Heart left ventricle (tissue), 16 donors: ENCODE measurements around the gene RPTN. TPM values are rescaled to one million over a fixed set of nuclear protein-coding genes. Genes with fewer than 3 reads are reported as not detected.

ENCODE experiments used
- ATAC-seq, 4 donors: fragments of 200-7000 bp; cut with Tn5 transposase; one replicate each; pipeline ENCODE4 v1.9.1; 2020 to 2022; ENCODE audit warnings: moderate library complexity in 4 of 4, mild to moderate bottlenecking in 3 of 4, moderate number of reproducible peaks in 1 of 4
- DNase-seq, 5 donors: peaks; one replicate each; pipeline ENCODE4 v3.0.0-alpha.2; 2020
- H3K27ac ChIP-seq, 12 donors: fragments of 200-600 bp; sonication (generic) in 4 of 12; one replicate each; pipeline versions ENCODE4 v1.5.0 to v1.8.0; 2016 to 2022; ENCODE audit warnings: mild to moderate bottlenecking in 2 of 12
- H3K27me3 ChIP-seq, 9 donors: fragments of 200-600 bp; sonication (generic) in 2 of 9; one replicate each; pipeline versions ENCODE4 v1.5.1 to v1.8.0; 2016 to 2022; ENCODE audit warnings: mild to moderate bottlenecking in 3 of 9
- H3K36me3 ChIP-seq, 9 donors: fragments of 200-600 bp; sonication (generic) in 2 of 9; one replicate each; pipeline versions ENCODE4 v1.5.0 to v1.8.0; 2018 to 2022; ENCODE audit warnings: mild to moderate bottlenecking in 2 of 9
- H3K4me1 ChIP-seq, 12 donors: fragments of 200-600 bp; sonication (generic) in 4 of 12; one replicate each; pipeline versions ENCODE4 v1.5.0 to v1.8.0; 2016 to 2022; ENCODE audit warnings: mild to moderate bottlenecking in 3 of 12
- H3K4me3 ChIP-seq, 12 donors: fragments of 200-600 bp; sonication (generic) in 4 of 12; one replicate each; pipeline versions ENCODE4 v1.5.0 to v1.8.0; 2017 to 2022; ENCODE audit warnings: mild to moderate bottlenecking in 9 of 12, moderate library complexity in 4 of 12
- H3K9me3 ChIP-seq, 12 donors: fragments of 200-600 bp; sonication (generic) in 4 of 12; one replicate each; pipeline versions ENCODE4 v1.5.0 to v1.8.0; 2016 to 2022; ENCODE audit warnings: mild to moderate bottlenecking in 1 of 12
- POLR2A ChIP-seq, 2 donors: fragments of 450-650 bp; IDR thresholded peaks; one replicate each; pipeline ENCODE4 v1.6.1; 2017; ENCODE audit warnings: antibody characterized with exemption in 2 of 2, mild to moderate bottlenecking in 2 of 2, moderate library complexity in 2 of 2
- WGBS, 4 donors: extraction: QIAGEN DNeasy Blood & Tissue Kit in 2 of 4; methylation state at CpG; one replicate each; pipeline versions ENCODE4 v1.1.5 to v1.1.7; 2013 to 2018; 5-methylcytosine and 5-hydroxymethylcytosine counted together
- intact Hi-C, 10 donors: fragments of 100-400 bp; cut with DNase I; formaldehyde crosslinking; loops; one replicate each; pipeline versions ENCODE4 v1.11.1 to v1.14.2; 2022
- polyA plus RNA-seq, 2 donors: library from polyadenylated mRNA; stranded (reverse); fragments of 200-250 nt; gene quantifications; one replicate each; pipeline ENCODE4 v1.2.3, GENCODE V29; 2013
- total RNA-seq, 9 donors: library from RNA; depleted of rRNA in 2 of 9; stranded (reverse); fragments of >200 nt in 2 of 9; fragmentation: NEBNext Ultra II Directional in 3 of 9; extraction: Animal tissue kit (Norgen Biotek cat#: 25700) in 3 of 9; gene quantifications; one replicate each; pipeline versions ENCODE4 v1.1.0 to v1.2.4, GENCODE V29; 2016 to 2023
- TF ChIP-seq, protein P1 (sequence below), 12 donors: fragments of 200-600 bp; sonication (generic) in 4 of 12; IDR thresholded peaks; one replicate each; pipeline versions ENCODE4 v1.5.0 to v1.8.0; 2018 to 2022; ENCODE audit warnings: antibody characterized with exemption in 12 of 12, mild to moderate bottlenecking in 5 of 12
- donor health status: ischemic (EF 13 %, LVEDD 7.1; RV severe dilation, severe dysfunction).
- donor health status: healthy with polysubstance abuse.
- donor health status: DM: no; HTN: yes; CAD: no.
- donor health status: DM: no; HTN: no; CAD: no.
- donor health status: ischemic (EF 25% LVEDD 6.9; RV normal size, moderate dysfunction).
- donor health status: ischemic (EF 25% LVEDD 5.7; RV mildly dilated, moderate dysfunction).
- donor health status: healthy.
- donor health status: DM: yes; HTN: yes; CAD: no.
- donor health status: ischemic (EF 35%, LVEDD 5.7; RV mildly dilated, moderate dysfunction).
- donor health status: nonischemic (EF 11% LVEDD 7.7; RV severe dilation, severe dysfunction).
- donor health status: DM: yes; HTN: yes; CAD: no.
- donor health status: PGD.
- donor health status: ischemic (EF 29% LVEDD 5.4; RV normal size, mild dysfunction).
- donor health status: nonischemic (EF 23%, LVEDD 6.1; RV moderate dilation, normal function).

Gene RPTN
- total and polyA plus RNA-seq, 11 donors = not detected

DNA sequence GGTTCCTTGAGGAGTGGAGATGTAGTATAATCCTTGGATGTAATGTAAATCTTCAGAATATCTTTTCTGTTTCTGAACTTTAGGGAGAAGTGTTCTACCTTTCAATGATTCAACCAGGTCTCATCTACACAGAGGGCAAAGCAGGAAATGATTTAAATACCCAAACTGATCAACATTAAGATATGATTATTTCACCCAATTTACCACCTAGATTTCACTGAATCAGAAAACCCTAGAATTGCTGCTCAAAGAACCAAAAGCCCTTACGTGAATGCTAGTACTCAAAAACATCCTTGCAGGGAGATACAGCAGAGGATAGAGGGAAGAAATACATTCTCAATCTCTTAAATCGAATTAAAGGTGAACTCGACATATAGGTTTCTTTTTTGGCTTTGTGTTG, 5.0 kb downstream of the RPTN start:
- no peaks in the 10 kb centered on the region for H3K27me3 ChIP-seq
- peaks cover 0 to 6% (median 0%) of the 10 kb centered on the region in 12 donors for H3K9me3 ChIP-seq
- peaks cover 0 to 4% (median 0%) of the 10 kb centered on the region in 12 donors for H3K4me1 ChIP-seq
- no peak overlapping the region for H3K27ac ChIP-seq
- ATAC-seq = no peak
- intact Hi-C loops = no loop called here
- no peak for DNase-seq
- no peak for TF ChIP-seq POLR2A (IDR thresholded peaks at IDR 0.05)
- TF ChIP-seq, protein P1, sequence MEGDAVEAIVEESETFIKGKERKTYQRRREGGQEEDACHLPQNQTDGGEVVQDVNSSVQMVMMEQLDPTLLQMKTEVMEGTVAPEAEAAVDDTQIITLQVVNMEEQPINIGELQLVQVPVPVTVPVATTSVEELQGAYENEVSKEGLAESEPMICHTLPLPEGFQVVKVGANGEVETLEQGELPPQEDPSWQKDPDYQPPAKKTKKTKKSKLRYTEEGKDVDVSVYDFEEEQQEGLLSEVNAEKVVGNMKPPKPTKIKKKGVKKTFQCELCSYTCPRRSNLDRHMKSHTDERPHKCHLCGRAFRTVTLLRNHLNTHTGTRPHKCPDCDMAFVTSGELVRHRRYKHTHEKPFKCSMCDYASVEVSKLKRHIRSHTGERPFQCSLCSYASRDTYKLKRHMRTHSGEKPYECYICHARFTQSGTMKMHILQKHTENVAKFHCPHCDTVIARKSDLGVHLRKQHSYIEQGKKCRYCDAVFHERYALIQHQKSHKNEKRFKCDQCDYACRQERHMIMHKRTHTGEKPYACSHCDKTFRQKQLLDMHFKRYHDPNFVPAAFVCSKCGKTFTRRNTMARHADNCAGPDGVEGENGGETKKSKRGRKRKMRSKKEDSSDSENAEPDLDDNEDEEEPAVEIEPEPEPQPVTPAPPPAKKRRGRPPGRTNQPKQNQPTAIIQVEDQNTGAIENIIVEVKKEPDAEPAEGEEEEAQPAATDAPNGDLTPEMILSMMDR (IDR thresholded peaks at IDR 0.05) = no peak
- WGBS, 4 donors = 63 to 86% (median 79%) methylated on average over 3 of the region's 3 CpGs
- no peak overlapping the region for H3K4me3 ChIP-seq
- H3K36me3 ChIP-seq = no peaks in the 10 kb centered on the region

DNA sequence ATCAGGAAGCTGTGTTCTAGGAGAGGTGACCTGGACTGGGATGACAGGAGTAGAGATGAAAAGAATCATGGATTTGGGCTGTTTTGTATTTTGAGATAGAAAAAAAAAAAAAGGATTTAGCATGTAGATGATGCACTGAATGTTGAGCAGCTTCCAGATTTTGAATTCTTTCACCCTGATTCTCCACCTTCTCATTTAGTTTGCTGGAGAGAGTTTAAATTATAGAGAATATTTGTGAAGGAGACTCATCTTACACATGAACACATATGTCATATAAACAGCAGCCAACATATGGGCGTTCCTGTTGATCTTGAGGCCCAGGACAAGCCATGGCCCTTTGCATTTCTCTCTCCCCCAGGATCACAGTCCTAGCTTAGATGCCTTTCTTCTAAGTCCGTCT, 7.4 kb downstream of the RPTN start:
- Histone ChIP-seq H3K4me1 (no peaks in the 10 kb centered on the region), H3K27me3 (no peaks in the 10 kb centered on the region), H3K27ac (no peak overlapping the region), H3K4me3 (no peak overlapping the region), H3K9me3 (peaks cover 0 to 22% (median 14%) of the 10 kb centered on the region in 12 donors), H3K36me3 (no peaks in the 10 kb centered on the region)
- TF ChIP-seq, protein P1 (IDR thresholded peaks at IDR 0.05) = no peak
- no peak for TF ChIP-seq POLR2A (IDR thresholded peaks at IDR 0.05)
- DNase-seq (no peak), ATAC-seq (no peak)
- WGBS, 4 donors = 45 to 65% (median 52%) methylated on average over 2 of the region's 2 CpGs
- intact Hi-C loops = no loop called here

DNA sequence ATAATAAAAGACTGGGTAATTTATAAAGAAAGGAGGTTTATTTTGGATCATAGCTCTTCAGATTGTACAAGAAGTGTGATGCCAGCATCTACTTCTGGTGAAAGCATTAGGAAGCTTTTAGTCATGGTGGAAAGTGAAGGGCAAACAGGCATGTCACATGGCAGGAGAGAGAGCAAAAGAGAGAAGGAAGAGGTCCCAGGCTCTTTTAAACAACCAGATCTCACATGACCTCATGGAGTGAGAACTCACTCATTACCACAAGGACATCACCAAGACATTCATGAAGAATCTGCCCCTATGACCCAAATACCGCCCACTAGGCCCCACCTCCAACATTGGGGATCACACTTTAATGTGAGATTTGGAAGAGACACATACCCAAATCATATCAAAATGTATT, 10.0 kb downstream of the RPTN start:
- Histone ChIP-seq H3K27ac (no peak overlapping the region), H3K4me3 (no peak overlapping the region), H3K4me1 (no peaks in the 10 kb centered on the region), H3K9me3 (peaks cover 0 to 22% (median 14%) of the 10 kb centered on the region in 12 donors), H3K36me3 (no peaks in the 10 kb centered on the region), H3K27me3 (no peaks in the 10 kb centered on the region)
- no peak for TF ChIP-seq POLR2A (IDR thresholded peaks at IDR 0.05)
- TF ChIP-seq, protein P1 (IDR thresholded peaks at IDR 0.05) = no peak
- WGBS, 4 donors = 38 to 67% (median 55%) methylated on average over 1 of the region's 1 CpG
- intact Hi-C loops = loop anchor here in 1 of 10 donors (5.0 kb wide), 1 partner anchor 33 kb away; no protein-coding TSS in a partner anchor
- DNase-seq = no peak
- no peak for ATAC-seq

DNA sequence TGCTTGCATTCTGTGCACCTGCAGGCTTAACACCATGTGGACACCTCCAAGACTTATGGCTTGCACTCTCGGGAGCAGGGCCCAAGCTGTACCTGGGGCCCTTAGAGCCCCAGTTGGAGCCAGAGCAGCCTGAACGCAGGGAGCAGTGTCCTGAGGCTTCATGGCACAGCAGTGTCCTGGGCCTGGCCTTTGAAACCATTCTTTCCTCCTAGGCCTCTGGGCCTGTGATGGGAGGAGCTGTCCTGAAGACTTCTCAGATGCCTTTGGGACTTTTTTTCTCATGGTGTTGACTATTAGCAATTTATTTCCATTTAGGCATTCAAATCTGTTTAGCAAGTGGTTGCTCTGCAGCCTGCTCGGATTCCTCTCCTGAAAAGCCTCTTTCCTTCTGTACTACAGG, 11.0 kb downstream of the RPTN start:
- ATAC-seq = no peak
- peaks cover 0 to 22% (median 14%) of the 10 kb centered on the region in 12 donors for H3K9me3 ChIP-seq
- no peak for DNase-seq
- whole genome bisulfite sequencing, 4 donors = 58 to 74% (median 63%) methylated on average over 2 to 3 of the region's 3 CpGs
- no peaks in the 10 kb centered on the region for H3K36me3 ChIP-seq
- no peaks in the 10 kb centered on the region for H3K4me1 ChIP-seq
- no peak for TF ChIP-seq POLR2A (IDR thresholded peaks at IDR 0.05)
- TF ChIP-seq, protein P1 (IDR thresholded peaks at IDR 0.05) = no peak
- no peaks in the 10 kb centered on the region for H3K27me3 ChIP-seq
- no peak overlapping the region for H3K4me3 ChIP-seq
- no peak overlapping the region for H3K27ac ChIP-seq
- intact Hi-C loops = loop anchor here in 1 of 10 donors (5.0 kb wide), 1 partner anchor 34 kb away; no protein-coding TSS in a partner anchor
